Measurements from ENCODE around the gene B3GALT5. TPM values are rescaled to one million over a fixed set of nuclear protein-coding genes. Genes with fewer than 3 reads are reported as not detected.

Gene B3GALT5
- total and polyA plus RNA-seq, 2 experiments from 2014 or later: 3.1 to 7.0 TPM

- Histone ChIP-seq H3K9me3 (ENCODE audit: low read depth) (no peaks in the 10 kb centered on the region), H4K20me1 (ENCODE audit: insufficient read depth, poor library complexity, severe bottlenecking) (no peaks in the 10 kb centered on the region), H3K27ac (no peak overlapping the region), H3K4me1 (ENCODE audit: insufficient read depth) (peaks cover 2% of the 10 kb centered on the region), H2AFZ (no peak overlapping the region), H3K36me3 (replicated peaks; ENCODE audit: insufficient read depth, low read depth) (no peaks in the 10 kb centered on the region), H3K4me3 (no peak overlapping the region), H3K27me3 (no peaks in the 10 kb centered on the region), H3K9me2 (replicated peaks; ENCODE audit: insufficient read depth) (no peaks in the 10 kb centered on the region), H3K79me2 (peaks cover 2% of the 10 kb centered on the region), H3K4me2 (no peak overlapping the region)
- WGBS (ENCODE audit: low lambda C conversion rate, missing lambda C conversion rate): 96% methylated on average over 5 of the region's 5 CpGs
- no peak for DNase-seq (ENCODE audit: low spot score)
- no peak for TF ChIP-seq EZH2phosphoT487 (IDR thresholded peaks at IDR 0.05; ENCODE audit: low read depth, severe bottlenecking, unreplicated experiment)
- no peak for TF ChIP-seq CTCF (IDR thresholded peaks at IDR 0.05; ENCODE audit: poor library complexity)
- no peak for TF ChIP-seq EZH2 (IDR thresholded peaks at IDR 0.05; ENCODE audit: borderline replicate concordance)
Measured at GRCh38 chr21:39649526-39649925, 36.8 kb downstream of the B3GALT5 start.

- no peaks in the 10 kb centered on the region for H3K27me3 ChIP-seq
- H3K4me3 ChIP-seq: no peak overlapping the region
- DNase-seq (ENCODE audit: low spot score): no peak
- WGBS (ENCODE audit: low lambda C conversion rate, missing lambda C conversion rate): 95% methylated on average over 12 of the region's 12 CpGs
- H3K4me1 ChIP-seq (ENCODE audit: insufficient read depth): no peaks in the 10 kb centered on the region
- H3K79me2 ChIP-seq: peaks cover 2% of the 10 kb centered on the region
- H3K27ac ChIP-seq: no peak overlapping the region
- H3K9me3 ChIP-seq (ENCODE audit: low read depth): no peaks in the 10 kb centered on the region
- H4K20me1 ChIP-seq (ENCODE audit: insufficient read depth, poor library complexity, severe bottlenecking): no peaks in the 10 kb centered on the region
- H3K36me3 ChIP-seq (replicated peaks; ENCODE audit: insufficient read depth, low read depth): no peaks in the 10 kb centered on the region
- TF ChIP-seq CTCF (IDR thresholded peaks at IDR 0.05; ENCODE audit: poor library complexity) (no peak), EZH2 (IDR thresholded peaks at IDR 0.05; ENCODE audit: borderline replicate concordance) (no peak), EZH2phosphoT487 (IDR thresholded peaks at IDR 0.05; ENCODE audit: low read depth, severe bottlenecking, unreplicated experiment) (no peak)
- H3K9me2 ChIP-seq (replicated peaks; ENCODE audit: insufficient read depth): no peaks in the 10 kb centered on the region
- no peak overlapping the region for H3K4me2 ChIP-seq
- H2AFZ ChIP-seq: no peak overlapping the region
Measured at GRCh38 chr21:39650306-39650705, 37.6 kb downstream of the B3GALT5 start.

GRCh38 chr21:39650801-39651200 is 38.1 kb downstream of the B3GALT5 start:
- WGBS (ENCODE audit: low lambda C conversion rate, missing lambda C conversion rate): 96% methylated on average over 7 of the region's 7 CpGs
- Histone ChIP-seq H4K20me1 (ENCODE audit: insufficient read depth, poor library complexity, severe bottlenecking) (no peaks in the 10 kb centered on the region), H3K27ac (no peak overlapping the region)

More at GRCh38 chr21:39650801-39651200, 38.1 kb downstream of the B3GALT5 start:
- DNase-seq (ENCODE audit: low spot score): no peak
- Histone ChIP-seq H3K9me3 (ENCODE audit: low read depth) (no peaks in the 10 kb centered on the region), H3K4me2 (no peak overlapping the region), H3K36me3 (replicated peaks; ENCODE audit: insufficient read depth, low read depth) (no peaks in the 10 kb centered on the region), H3K27me3 (no peaks in the 10 kb centered on the region), H3K4me1 (ENCODE audit: insufficient read depth) (no peaks in the 10 kb centered on the region), H3K79me2 (peaks cover 1% of the 10 kb centered on the region), H3K9me2 (replicated peaks; ENCODE audit: insufficient read depth) (no peaks in the 10 kb centered on the region), H3K4me3 (no peak overlapping the region), H2AFZ (no peak overlapping the region)
- TF ChIP-seq EZH2 (IDR thresholded peaks at IDR 0.05; ENCODE audit: borderline replicate concordance) (no peak), CTCF (IDR thresholded peaks at IDR 0.05; ENCODE audit: poor library complexity) (no peak)
